SK-N-MC (cell line): ENCODE measurements around the gene LGI2.

Source experiments
- EZH2 ChIP-seq: fragments of 200-600 bp; sonication (generic); IDR thresholded peaks from one replicate; pipeline ENCODE4 v1.6.1; 2017; ENCODE audit warnings: antibody characterized with exemption
- FOXP2 ChIP-seq: optimal IDR thresholded peaks from 2 replicates; pipeline ENCODE3; 2011; ENCODE audit warnings: mild to moderate bottlenecking, moderate library complexity; ENCODE audit not compliant: insufficient read depth; ENCODE audit errors: extremely low read length, control extremely low read depth
- POLR2AphosphoS5 ChIP-seq: IDR thresholded peaks from 2 replicates; pipeline ENCODE4 v1.6.1; 2012; ENCODE audit warnings: mild to moderate bottlenecking, low read depth, low read length, borderline replicate concordance

GRCh38 chr4:25076625-25077398, 46.1 kb upstream of the LGI2 start:
- no peak for TF ChIP-seq EZH2
- TF ChIP-seq POLR2AphosphoS5 = no peak
- no peak for TF ChIP-seq FOXP2
